Measurements from ENCODE around the gene CADPS. TPM values are rescaled to one million over a fixed set of nuclear protein-coding genes. Genes with fewer than 3 reads are reported as not detected.

The CADPS gene
- total and polyA plus RNA-seq, 4 donors, result 0.13 to 3.6 (median 0.49) TPM

DNA sequence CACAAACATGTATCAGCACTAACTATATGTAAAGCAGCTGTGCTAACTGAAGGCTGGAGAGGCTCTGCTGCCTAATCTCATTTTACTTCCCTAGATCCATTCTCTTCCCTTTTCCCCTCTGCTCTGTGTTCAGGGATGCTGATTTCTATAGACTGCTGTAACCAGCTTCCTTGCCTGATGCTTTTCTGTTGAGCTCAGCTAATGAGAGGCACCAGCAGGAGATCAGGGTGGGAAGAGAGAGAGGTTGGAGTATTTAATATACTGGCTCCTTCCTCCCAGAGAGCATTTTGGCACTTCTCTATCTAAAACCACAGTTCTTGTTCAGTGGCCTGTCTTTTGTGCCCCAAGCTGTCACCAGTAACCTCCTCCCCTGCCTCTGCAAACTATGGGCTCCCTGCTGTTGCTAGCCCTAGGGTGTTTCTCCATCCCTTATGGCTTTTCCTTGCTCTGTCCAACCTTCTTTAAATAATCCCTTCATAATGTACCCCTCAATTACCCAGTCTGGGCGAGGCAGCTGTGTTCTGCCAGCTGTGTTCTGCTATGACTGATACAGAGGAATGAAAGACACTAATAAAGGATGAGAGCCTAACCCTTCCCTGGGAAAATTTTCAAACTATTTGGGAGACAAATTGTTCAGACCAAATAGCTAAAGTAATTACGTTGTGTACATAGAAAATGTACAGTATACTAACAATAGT, 69.5 kb downstream of the CADPS start:
- 64 to 74% methylated on average over 2 of the region's 2 CpGs for WGBS, 2 donors
- H3K36me3 ChIP-seq (ENCODE audit: control insufficient read depth in 4 of 4, insufficient read depth in 4 of 4, low read length in 4 of 4), result no peaks in the 10 kb centered on the region
- DNase-seq (no peak), ATAC-seq (ENCODE audit: insufficient read depth, low FRiP score) (no peak)
- H3K9me3 ChIP-seq (ENCODE audit: control insufficient read depth in 4 of 4, insufficient read depth in 3 of 4, low read length in 3 of 4), result peaks cover 0 to 2% (median 0%) of the 10 kb centered on the region in 4 donors
- TF ChIP-seq CTCF (IDR thresholded peaks at IDR 0.05; ENCODE audit: control extremely low read depth, extremely low read depth), result no peak
- H3K9ac ChIP-seq (ENCODE audit: insufficient read depth in 1 of 2, low read length in 2 of 2), result no peak overlapping the region
- peaks cover 0 to 3% (median 0%) of the 10 kb centered on the region in 3 donors for H3K27me3 ChIP-seq (ENCODE audit: control insufficient read depth in 3 of 3, insufficient read depth in 3 of 3, low read length in 2 of 3)
- no peak overlapping the region for H3K27ac ChIP-seq (ENCODE audit: low read depth in 1 of 2, low read length in 1 of 2)
- H3K4me3 ChIP-seq, result no peak overlapping the region
- H3K4me1 ChIP-seq (ENCODE audit: control insufficient read depth in 5 of 5, insufficient read depth in 5 of 5, low read length in 5 of 5), result no peaks in the 10 kb centered on the region

DNA sequence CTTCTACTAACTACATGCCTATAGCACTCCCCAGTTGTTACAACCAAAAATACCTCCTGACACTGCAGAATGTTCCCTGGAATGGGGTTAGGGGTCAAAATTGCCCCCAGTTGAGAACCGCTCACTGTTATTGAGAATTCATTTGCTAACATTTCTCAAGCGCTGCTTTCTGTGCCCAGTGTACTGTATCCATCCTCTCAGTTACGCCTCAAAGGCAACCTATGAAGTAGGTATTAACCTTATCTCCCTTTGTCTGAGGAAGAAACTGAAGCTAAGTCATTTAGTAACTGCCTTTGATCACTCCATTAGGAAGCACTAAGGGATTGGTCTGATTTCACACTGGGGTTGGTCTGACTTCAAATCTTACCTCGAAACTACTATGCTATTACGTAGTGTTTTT, 70.1 kb downstream of the CADPS start:
- H3K27ac ChIP-seq (ENCODE audit: low read depth in 1 of 2, low read length in 1 of 2), result no peak overlapping the region
- no peak for ATAC-seq (ENCODE audit: insufficient read depth, low FRiP score)
- WGBS, 2 donors, result 87 to 88% methylated on average over 5 of the region's 5 CpGs

GRCh38 chr3:62803276-62803675, 71.9 kb downstream of the CADPS start:
- H3K27me3 ChIP-seq (ENCODE audit: control insufficient read depth in 3 of 3, insufficient read depth in 3 of 3, low read length in 2 of 3), result peaks cover 0 to 3% (median 0%) of the 10 kb centered on the region in 3 donors
- no peaks in the 10 kb centered on the region for H3K4me1 ChIP-seq (ENCODE audit: control insufficient read depth in 5 of 5, insufficient read depth in 5 of 5, low read length in 5 of 5)
- WGBS, 2 donors, result 37 to 67% methylated on average over 2 of the region's 2 CpGs
- H3K36me3 ChIP-seq (ENCODE audit: control insufficient read depth in 4 of 4, insufficient read depth in 4 of 4, low read length in 4 of 4), result no peaks in the 10 kb centered on the region
- no peak for TF ChIP-seq CTCF (IDR thresholded peaks at IDR 0.05; ENCODE audit: control extremely low read depth, extremely low read depth)
- no peak overlapping the region for H3K4me3 ChIP-seq
- peaks cover 0 to 2% (median 0%) of the 10 kb centered on the region in 4 donors for H3K9me3 ChIP-seq (ENCODE audit: control insufficient read depth in 4 of 4, insufficient read depth in 3 of 4, low read length in 3 of 4)
- no peak overlapping the region for H3K9ac ChIP-seq (ENCODE audit: insufficient read depth in 1 of 2, low read length in 2 of 2)
- H3K27ac ChIP-seq (ENCODE audit: low read depth in 1 of 2, low read length in 1 of 2), result no peak overlapping the region
- no peak for ATAC-seq (ENCODE audit: insufficient read depth, low FRiP score)
- no peak for DNase-seq

More for the DNA sequence above, 70.1 kb downstream of the CADPS start:
- H3K4me3 ChIP-seq, result no peak overlapping the region
- H3K4me1 ChIP-seq (ENCODE audit: control insufficient read depth in 5 of 5, insufficient read depth in 5 of 5, low read length in 5 of 5), result no peaks in the 10 kb centered on the region
- peaks cover 0 to 3% (median 0%) of the 10 kb centered on the region in 3 donors for H3K27me3 ChIP-seq (ENCODE audit: control insufficient read depth in 3 of 3, insufficient read depth in 3 of 3, low read length in 2 of 3)
- H3K9me3 ChIP-seq (ENCODE audit: control insufficient read depth in 4 of 4, insufficient read depth in 3 of 4, low read length in 3 of 4), result peaks cover 0 to 2% (median 0%) of the 10 kb centered on the region in 4 donors
- no peak for DNase-seq
- H3K36me3 ChIP-seq (ENCODE audit: control insufficient read depth in 4 of 4, insufficient read depth in 4 of 4, low read length in 4 of 4), result no peaks in the 10 kb centered on the region
- no peak overlapping the region for H3K9ac ChIP-seq (ENCODE audit: insufficient read depth in 1 of 2, low read length in 2 of 2)
- TF ChIP-seq CTCF (IDR thresholded peaks at IDR 0.05; ENCODE audit: control extremely low read depth, extremely low read depth), result no peak

All from lung (tissue), 12 donors.